Kidney epithelial cell (primary cell): ENCODE results near the gene PIK3AP1. TPM values are rescaled to one million over a fixed set of nuclear protein-coding genes. Genes with fewer than 3 reads are reported as not detected.

ENCODE experiments used
- DNase-seq: peaks from one replicate; pipeline ENCODE4 v3.0.0-alpha.2; 2010; ENCODE audit warnings: low read depth
- H3K27me3 ChIP-seq: 2 replicates; pipeline ENCODE4 v1.6.0; 2011; ENCODE audit warnings: low read length; ENCODE audit not compliant: control insufficient read depth, insufficient read depth
- H3K36me3 ChIP-seq: 2 replicates; pipeline ENCODE4 v1.5.1; 2011; ENCODE audit warnings: low read length; ENCODE audit not compliant: control insufficient read depth, insufficient read depth
- H3K4me3 ChIP-seq: 2 replicates; pipeline ENCODE4 v1.5.1; 2011; ENCODE audit warnings: low read depth, mild to moderate bottlenecking, control low read depth, low read length
- CTCF ChIP-seq: IDR thresholded peaks from 2 replicates; pipeline ENCODE4 v1.5.1; 2011; ENCODE audit warnings: mild to moderate bottlenecking, moderate library complexity, low read length, control low read depth, inconsistent platforms; ENCODE audit not compliant: insufficient read depth, poor library complexity, severe bottlenecking
- total RNA-seq: library from RNA; depleted of rRNA; stranded (reverse); fragments of >200 nt; gene quantifications from 2 replicates; pipeline ENCODE4 v1.2.3, GENCODE V29; 2015

Gene PIK3AP1
- total RNA-seq, 1 donor from 2014 or later: 8.9 TPM

- H3K4me3 ChIP-seq: no peak overlapping the region
- H3K27me3 ChIP-seq: no peaks in the 10 kb centered on the region
- no peaks in the 10 kb centered on the region for H3K36me3 ChIP-seq
- DNase-seq: no peak
- no peak for TF ChIP-seq CTCF
Measured at GRCh38 chr10:96608262-96608661, 112.1 kb downstream of the PIK3AP1 start.

- no peak for DNase-seq
- H3K4me3 ChIP-seq: no peak overlapping the region
- no peaks in the 10 kb centered on the region for H3K27me3 ChIP-seq
- no peak for TF ChIP-seq CTCF
- no peaks in the 10 kb centered on the region for H3K36me3 ChIP-seq
Measured at GRCh38 chr10:96606946-96607345, 113.4 kb downstream of the PIK3AP1 start.

GRCh38 chr10:96606216-96606615 lies 114.1 kb downstream of the PIK3AP1 start:
- H3K4me3 ChIP-seq: no peak overlapping the region
- H3K27me3 ChIP-seq: no peaks in the 10 kb centered on the region

GRCh38 chr10:96600337-96600736 lies 120.0 kb downstream of the PIK3AP1 start:
- H3K27me3 ChIP-seq: no peaks in the 10 kb centered on the region
- no peak overlapping the region for H3K4me3 ChIP-seq
- no peak for DNase-seq
- TF ChIP-seq CTCF: no peak
- H3K36me3 ChIP-seq: no peaks in the 10 kb centered on the region

More at GRCh38 chr10:96606216-96606615, 114.1 kb downstream of the PIK3AP1 start:
- H3K36me3 ChIP-seq: no peaks in the 10 kb centered on the region
- no peak for TF ChIP-seq CTCF
- no peak for DNase-seq

- H3K4me3 ChIP-seq: no peak overlapping the region
- no peaks in the 10 kb centered on the region for H3K27me3 ChIP-seq
- no peak for TF ChIP-seq CTCF
- no peaks in the 10 kb centered on the region for H3K36me3 ChIP-seq
- DNase-seq: no peak
Measured at GRCh38 chr10:96598846-96599245, 121.5 kb downstream of the PIK3AP1 start.

GRCh38 chr10:96596422-96597407 lies 123.6 kb downstream of the PIK3AP1 start:
- TF ChIP-seq CTCF: no peak
- no peaks in the 10 kb centered on the region for H3K27me3 ChIP-seq

More at GRCh38 chr10:96596422-96597407, 123.6 kb downstream of the PIK3AP1 start:
- no peak for DNase-seq
- Histone ChIP-seq H3K4me3 (no peak overlapping the region), H3K36me3 (no peaks in the 10 kb centered on the region)
